Neural cell (in vitro differentiated cells): ENCODE measurements around the gene FN1. TPM values are rescaled to one million over a fixed set of nuclear protein-coding genes. Genes with fewer than 3 reads are reported as not detected.

Experiments
- H2AFZ ChIP-seq: fragments of 200-600, 300-800 bp; sonication (generic), shearing (Covaris generic); 2 replicates; pipeline ENCODE4 v1.6.0; 2014; ENCODE audit warnings: low read depth, mild to moderate bottlenecking, antibody characterized with exemption, low read length, moderate library complexity
- H3F3A ChIP-seq: fragments of 200-600 bp; shearing (Covaris generic); 2 replicates; pipeline ENCODE4 v1.6.1; 2016; ENCODE audit warnings: mild to moderate bottlenecking, moderate library complexity, mixed read lengths, antibody characterized with exemption, low read length; ENCODE audit not compliant: insufficient read depth, poor library complexity, severe bottlenecking
- H3K27ac ChIP-seq: fragments of 200-600, 300-800 bp; sonication (generic), shearing (Covaris generic); 2 replicates; pipeline ENCODE4 v1.5.1; 2014; ENCODE audit warnings: mild to moderate bottlenecking, low read length, moderate library complexity
- H3K27me3 ChIP-seq: fragments of 300-800, 200-600 bp; sonication (generic), shearing (Covaris generic); 2 replicates; pipeline ENCODE4 v1.6.0; 2014; ENCODE audit warnings: mild to moderate bottlenecking, low read depth, low read length, moderate library complexity; ENCODE audit not compliant: insufficient read depth
- H3K36me3 ChIP-seq: fragments of 300-800, 200-600 bp; sonication (generic), shearing (Covaris generic); 2 replicates; pipeline ENCODE4 v1.5.1; 2014; ENCODE audit warnings: mild to moderate bottlenecking, antibody characterized with exemption, low read length, moderate library complexity; ENCODE audit not compliant: insufficient read depth
- H3K4me2 ChIP-seq: fragments of 300-800, 200-600 bp; sonication (generic), shearing (Covaris generic); 2 replicates; pipeline ENCODE4 v1.6.0; 2014; ENCODE audit warnings: mild to moderate bottlenecking, low read length
- H3K4me3 ChIP-seq: fragments of 300-800, 200-600 bp; sonication (generic), shearing (Covaris generic); 2 replicates; pipeline ENCODE4 v1.5.1; 2014; ENCODE audit warnings: mild to moderate bottlenecking, low read length, moderate library complexity
- H3K79me2 ChIP-seq: fragments of 200-600 bp; shearing (Covaris generic); replicated peaks from 2 replicates; pipeline ENCODE4 v1.6.0; 2014; ENCODE audit warnings: mild to moderate bottlenecking, low read length, moderate library complexity; ENCODE audit not compliant: insufficient read depth
- H3K9ac ChIP-seq: fragments of 300-800, 200-600 bp; sonication (generic), shearing (Covaris generic); 2 replicates; pipeline ENCODE4 v1.6.1; 2016; ENCODE audit warnings: mild to moderate bottlenecking, low read length, mixed read lengths
- H3K9me2 ChIP-seq: fragments of 200-600 bp; shearing (Covaris generic); 2 replicates; pipeline ENCODE4 v1.6.1; 2016; ENCODE audit warnings: mild to moderate bottlenecking, low read length, mixed read lengths; ENCODE audit not compliant: insufficient read depth
- H3K9me3 ChIP-seq: fragments of 200-600, 300-800 bp; sonication (generic), shearing (Covaris generic); 2 replicates; pipeline ENCODE4 v1.6.1; 2016; ENCODE audit warnings: mild to moderate bottlenecking, mixed run types, low read length, moderate library complexity, mixed read lengths
- H4K20me1 ChIP-seq: fragments of 200-600 bp; shearing (Covaris generic); 2 replicates; pipeline ENCODE4 v1.6.1; 2016; ENCODE audit warnings: mild to moderate bottlenecking, mixed run types; ENCODE audit not compliant: insufficient read depth
- EP300 ChIP-seq: fragments of 450-650 bp; conservative IDR thresholded peaks from 2 replicates; pipeline ENCODE4 v1.6.1; 2014; ENCODE audit warnings: antibody characterized with exemption, mild to moderate bottlenecking, moderate library complexity; ENCODE audit not compliant: poor library complexity, severe bottlenecking
- EZH2 ChIP-seq: fragments of 200-600, 300-800 bp; shearing (Covaris generic), sonication (generic); IDR thresholded peaks from 2 replicates; pipeline ENCODE4 v1.6.1; 2014; ENCODE audit warnings: antibody characterized with exemption, low read length, borderline replicate concordance, mild to moderate bottlenecking; ENCODE audit not compliant: insufficient read depth, poor library complexity, severe bottlenecking
- MXI1 ChIP-seq: fragments of 450-650 bp; conservative IDR thresholded peaks from 2 replicates; pipeline ENCODE4 v1.6.1; 2014; ENCODE audit warnings: antibody characterized with exemption, mild to moderate bottlenecking; ENCODE audit not compliant: poor library complexity, severe bottlenecking
- POLR2AphosphoS5 ChIP-seq: IDR thresholded peaks from 2 replicates; pipeline ENCODE4 v1.6.1; 2012
- RAD21 ChIP-seq: fragments of 450-650 bp; conservative IDR thresholded peaks from 2 replicates; pipeline ENCODE4 v1.6.1; 2014; ENCODE audit warnings: antibody characterized with exemption, mild to moderate bottlenecking, moderate library complexity
- REST ChIP-seq: IDR thresholded peaks from 2 replicates; pipeline ENCODE4 v1.6.1; 2012; ENCODE audit warnings: borderline replicate concordance
- SMC3 ChIP-seq: fragments of 450-650 bp; conservative IDR thresholded peaks from 2 replicates; pipeline ENCODE4 v1.6.1; 2014; ENCODE audit warnings: antibody characterized with exemption, mild to moderate bottlenecking, moderate library complexity; ENCODE audit not compliant: poor library complexity
- TAF1 ChIP-seq: IDR thresholded peaks from 2 replicates; pipeline ENCODE4 v1.6.1; 2012; ENCODE audit warnings: low read depth
- polyA plus RNA-seq: library from polyadenylated mRNA; depleted of rRNA; stranded (reverse); fragments of >200 nt; gene quantifications from 2 replicates; pipeline ENCODE4 v1.2.3, GENCODE V29; 2014
- TF ChIP-seq, protein P1 (sequence below): fragments of 450-650 bp; IDR thresholded peaks from 2 replicates; pipeline ENCODE4 v1.5.1; 2014; ENCODE audit warnings: antibody characterized with exemption, mild to moderate bottlenecking, moderate library complexity; ENCODE audit not compliant: poor library complexity, severe bottlenecking

Gene FN1
- polyA plus RNA-seq, 1 donor from 2014 or later, result 0.93 TPM

DNA sequence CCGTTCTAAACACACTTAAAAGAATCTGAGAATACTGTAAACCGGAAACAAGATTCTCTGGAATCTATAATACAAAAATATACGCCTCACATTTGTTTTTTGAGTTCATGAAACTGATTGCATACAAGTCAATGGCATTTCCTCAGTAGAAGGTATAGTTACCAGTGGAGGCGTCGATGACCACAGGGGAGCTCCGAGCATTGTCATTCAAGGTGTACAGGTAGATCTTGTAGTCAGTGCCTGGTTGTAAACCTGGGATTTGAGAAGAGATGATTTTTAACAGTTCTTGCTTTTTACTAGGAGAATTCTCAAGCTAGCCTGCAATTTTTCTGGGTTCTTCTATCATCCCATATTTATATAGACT lies 60.4 kb downstream of the FN1 start:
- no peaks in the 10 kb centered on the region for H3K79me2 ChIP-seq

GRCh38 chr2:215374642-215375466 lies 61.0 kb downstream of the FN1 start:
- Histone ChIP-seq H3K4me3 (no peak overlapping the region), H3K4me2 (no peak overlapping the region), H3K9me3 (no peaks in the 10 kb centered on the region), H2AFZ (no peak overlapping the region), H3K9ac (no peak overlapping the region), H4K20me1 (no peaks in the 10 kb centered on the region), H3K27ac (no peak overlapping the region), H3K36me3 (no peaks in the 10 kb centered on the region), H3F3A (no peaks in the 10 kb centered on the region), H3K27me3 (no peaks in the 10 kb centered on the region), H3K79me2 (no peaks in the 10 kb centered on the region), H3K9me2 (no peaks in the 10 kb centered on the region)
- TF ChIP-seq TAF1, result no peak
- no peak for TF ChIP-seq EZH2
- TF ChIP-seq, protein P1, sequence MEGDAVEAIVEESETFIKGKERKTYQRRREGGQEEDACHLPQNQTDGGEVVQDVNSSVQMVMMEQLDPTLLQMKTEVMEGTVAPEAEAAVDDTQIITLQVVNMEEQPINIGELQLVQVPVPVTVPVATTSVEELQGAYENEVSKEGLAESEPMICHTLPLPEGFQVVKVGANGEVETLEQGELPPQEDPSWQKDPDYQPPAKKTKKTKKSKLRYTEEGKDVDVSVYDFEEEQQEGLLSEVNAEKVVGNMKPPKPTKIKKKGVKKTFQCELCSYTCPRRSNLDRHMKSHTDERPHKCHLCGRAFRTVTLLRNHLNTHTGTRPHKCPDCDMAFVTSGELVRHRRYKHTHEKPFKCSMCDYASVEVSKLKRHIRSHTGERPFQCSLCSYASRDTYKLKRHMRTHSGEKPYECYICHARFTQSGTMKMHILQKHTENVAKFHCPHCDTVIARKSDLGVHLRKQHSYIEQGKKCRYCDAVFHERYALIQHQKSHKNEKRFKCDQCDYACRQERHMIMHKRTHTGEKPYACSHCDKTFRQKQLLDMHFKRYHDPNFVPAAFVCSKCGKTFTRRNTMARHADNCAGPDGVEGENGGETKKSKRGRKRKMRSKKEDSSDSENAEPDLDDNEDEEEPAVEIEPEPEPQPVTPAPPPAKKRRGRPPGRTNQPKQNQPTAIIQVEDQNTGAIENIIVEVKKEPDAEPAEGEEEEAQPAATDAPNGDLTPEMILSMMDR, result no peak
- no peak for TF ChIP-seq REST
- TF ChIP-seq MXI1, result no peak
- TF ChIP-seq RAD21, result no peak
- TF ChIP-seq SMC3, result no peak
- TF ChIP-seq EP300, result no peak
- TF ChIP-seq POLR2AphosphoS5, result no peak

More for the DNA sequence above, 60.4 kb downstream of the FN1 start:
- H4K20me1 ChIP-seq, result no peaks in the 10 kb centered on the region
- no peak overlapping the region for H3K4me2 ChIP-seq
- no peak overlapping the region for H2AFZ ChIP-seq
- H3K27ac ChIP-seq, result no peak overlapping the region
- no peak overlapping the region for H3K4me3 ChIP-seq
- TF ChIP-seq, protein P1, result no peak
- TF ChIP-seq TAF1, result no peak
- no peaks in the 10 kb centered on the region for H3K9me2 ChIP-seq
- H3K36me3 ChIP-seq, result no peaks in the 10 kb centered on the region
- H3K9me3 ChIP-seq, result no peaks in the 10 kb centered on the region
- no peaks in the 10 kb centered on the region for H3K27me3 ChIP-seq
- H3F3A ChIP-seq, result no peaks in the 10 kb centered on the region
- no peak overlapping the region for H3K9ac ChIP-seq
